ELR (cell line): Measurements from ENCODE around the gene CACNA2D4.

Experiments
- DNase-seq: peaks from one replicate; pipeline ENCODE4 v3.0.0-alpha.2; 2015; ENCODE audit warnings: low read depth

Gene CACNA2D4

GRCh38 chr12:1917172-1918070 lies 1.0 kb downstream of the CACNA2D4 start:
- DNase-seq: no peak

GRCh38 chr12:1916371-1917171 lies 1.9 kb downstream of the CACNA2D4 start:
- no peak for DNase-seq

DNA sequence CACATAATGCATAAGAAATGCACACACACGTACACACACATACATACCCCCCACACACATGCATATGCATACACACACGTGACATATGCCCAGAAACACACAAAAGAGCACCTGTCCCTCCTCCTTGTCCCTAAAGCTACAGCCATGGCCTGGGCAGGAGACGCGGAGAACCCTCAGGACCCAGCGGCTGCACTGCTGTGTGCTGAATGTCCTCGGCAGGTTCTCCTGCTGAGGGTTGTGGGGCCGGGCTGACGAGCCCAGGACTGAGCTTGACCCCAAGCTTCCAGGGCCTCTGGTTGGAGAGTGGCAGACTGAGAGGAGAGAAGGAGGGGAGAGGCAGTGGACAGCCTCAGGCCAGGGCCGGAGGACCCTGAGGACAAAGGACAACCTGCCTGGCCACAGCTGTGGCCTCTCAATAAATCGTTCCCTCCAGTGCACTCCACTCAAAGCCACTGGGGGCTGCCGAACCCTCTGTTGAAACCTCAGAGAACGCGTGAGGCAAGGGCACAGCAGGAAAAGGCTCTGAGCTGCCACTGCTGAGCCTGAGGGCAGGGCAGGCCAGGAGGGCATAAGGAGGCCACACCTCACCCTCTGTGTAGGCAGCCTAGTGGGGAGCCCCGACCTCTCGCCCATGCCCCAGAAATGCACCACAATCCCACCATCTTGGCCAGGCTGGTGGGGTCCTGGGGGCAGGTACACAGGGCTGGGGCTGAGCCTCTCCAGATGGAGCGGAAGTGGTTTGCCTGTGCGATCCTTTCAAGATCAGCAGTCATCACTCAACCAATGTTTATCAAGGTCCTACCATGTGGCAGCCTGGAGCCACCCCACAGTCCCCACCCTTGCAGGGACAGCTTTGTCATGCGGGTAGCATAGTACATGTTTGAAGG lies 3.1 kb downstream of the CACNA2D4 start:
- no peak for DNase-seq

- DNase-seq: no peak
These were observed 4.1 kb downstream of the CACNA2D4 start for GRCh38 chr12:1914114-1914911.

DNA sequence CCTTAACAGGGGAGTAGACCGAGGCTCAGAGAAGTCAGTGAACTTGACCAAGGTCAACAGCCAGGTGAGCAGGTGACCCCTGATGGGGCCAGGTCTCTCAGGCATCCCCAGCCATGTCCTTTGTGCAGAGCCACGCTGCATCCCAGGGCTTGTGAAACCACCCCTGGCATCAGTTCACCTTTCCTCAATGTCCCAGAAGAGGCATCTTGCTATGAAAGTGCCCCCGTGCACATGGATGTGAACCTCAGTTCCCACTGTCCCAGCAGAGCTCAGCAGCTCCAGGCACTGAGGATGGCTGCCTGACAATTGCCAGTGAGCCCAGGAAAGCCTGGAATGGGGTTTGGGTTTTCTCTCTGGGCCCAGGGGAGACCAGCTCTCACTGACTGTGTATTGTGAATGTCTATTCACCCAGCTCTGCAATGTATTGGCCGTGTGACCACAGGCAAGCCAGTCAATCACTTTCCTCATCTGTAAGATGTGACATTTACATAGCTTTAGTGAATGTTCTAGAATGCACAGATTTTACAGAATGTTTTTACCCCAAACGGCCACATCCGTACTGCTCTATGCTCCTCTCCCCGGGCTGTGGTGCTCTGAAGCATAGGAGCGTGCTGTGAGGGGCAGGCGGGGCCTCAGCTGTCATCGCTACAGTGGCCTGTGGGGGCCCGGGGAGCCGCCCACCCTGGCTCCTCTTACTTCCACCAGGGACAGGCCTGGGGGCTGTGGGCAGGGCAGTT lies 4.9 kb downstream of the CACNA2D4 start:
- DNase-seq: no peak

GRCh38 chr12:1912580-1913376 lies 5.7 kb downstream of the CACNA2D4 start:
- peak; percentile 90 for DNase-seq

DNA sequence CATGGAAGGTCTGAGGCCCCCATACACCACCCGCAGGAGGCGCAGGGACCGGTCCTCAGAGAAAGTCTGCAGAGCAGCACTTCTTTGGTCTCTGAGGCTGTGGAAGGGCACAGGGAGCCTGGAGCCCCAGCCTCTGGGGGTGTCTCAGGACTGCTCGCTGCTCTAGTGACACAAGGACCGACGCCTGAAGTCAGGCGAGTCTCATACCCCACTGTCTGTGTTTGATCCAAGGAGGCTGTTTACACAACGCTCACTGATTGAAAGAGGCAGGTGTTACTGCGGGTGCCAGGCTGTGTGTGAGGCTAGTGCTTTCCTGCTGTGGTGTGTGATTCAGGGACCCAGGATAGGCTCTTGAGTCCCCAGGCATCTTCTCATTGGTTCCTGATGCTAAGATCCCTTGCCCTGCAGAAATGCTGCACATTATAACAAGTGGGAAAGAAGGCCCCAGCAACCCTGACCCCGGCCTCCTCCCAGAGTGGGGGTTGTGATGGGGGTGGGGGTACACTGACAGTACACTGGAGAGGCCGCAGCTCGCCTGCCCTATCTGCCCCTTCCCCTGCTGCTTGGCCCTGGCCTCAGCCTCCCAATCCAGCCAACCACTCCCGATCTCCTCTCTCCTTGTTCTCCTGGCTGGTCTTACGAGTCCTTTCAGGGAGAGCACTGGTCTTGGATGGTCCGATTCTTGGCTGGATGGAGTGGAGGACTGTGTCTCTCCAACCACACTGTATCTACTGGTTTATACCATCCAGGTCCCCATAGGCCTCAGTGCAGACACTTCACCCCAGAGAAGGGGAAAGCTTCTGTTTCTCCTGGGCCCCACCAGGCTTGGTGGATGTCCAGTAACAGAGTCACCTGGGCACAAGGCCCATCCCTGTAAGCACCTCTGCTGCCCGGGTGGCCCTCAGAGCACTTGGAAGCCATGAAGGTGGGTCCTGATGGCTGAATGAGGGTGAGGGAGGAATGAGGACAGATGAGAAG lies 6.6 kb downstream of the CACNA2D4 start:
- DNase-seq: no peak

DNA sequence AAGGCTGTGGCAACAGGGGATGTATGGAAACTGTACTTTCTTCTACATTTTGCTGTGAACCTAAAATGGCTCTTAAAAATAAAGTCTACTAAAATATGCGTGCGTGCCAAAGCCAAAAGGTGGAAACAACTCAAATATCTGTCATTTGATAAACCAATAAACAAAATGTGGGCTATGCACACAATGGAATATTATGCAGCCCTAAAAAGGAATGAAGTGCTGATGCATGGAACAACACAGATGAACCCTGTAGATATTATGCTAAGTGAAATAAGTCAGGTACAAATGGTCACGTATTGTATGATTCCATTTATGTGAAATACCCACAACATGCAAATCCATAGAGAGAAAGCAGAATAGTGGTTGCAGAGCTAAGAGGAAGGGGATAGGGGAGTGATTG lies 8.0 kb downstream of the CACNA2D4 start:
- no peak for DNase-seq

- no peak for DNase-seq
These were observed 9.7 kb downstream of the CACNA2D4 start for GRCh38 chr12:1908758-1909157.

- peak; percentile 39 for DNase-seq
These were observed 10.5 kb downstream of the CACNA2D4 start for GRCh38 chr12:1907652-1908611.

GRCh38 chr12:1906579-1906978 lies 11.9 kb downstream of the CACNA2D4 start:
- no peak for DNase-seq

DNA sequence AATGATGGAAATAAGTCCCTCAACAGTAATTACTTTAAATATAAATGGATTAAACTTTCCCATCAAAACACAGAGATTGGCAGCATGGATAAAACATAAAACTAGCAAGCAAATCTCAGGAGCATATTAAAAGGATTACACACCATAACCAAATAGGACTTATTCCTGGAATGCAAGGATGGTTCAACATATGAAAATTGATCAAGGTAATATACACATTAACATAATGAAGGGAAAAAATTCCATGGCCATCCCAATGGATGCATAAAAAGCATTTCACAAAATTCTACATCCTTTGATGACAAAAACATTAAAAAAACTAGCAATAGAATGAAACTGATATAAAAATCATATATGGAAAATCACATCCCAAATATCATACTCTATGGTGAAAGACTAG lies 13.6 kb downstream of the CACNA2D4 start:
- DNase-seq: no peak

DNA sequence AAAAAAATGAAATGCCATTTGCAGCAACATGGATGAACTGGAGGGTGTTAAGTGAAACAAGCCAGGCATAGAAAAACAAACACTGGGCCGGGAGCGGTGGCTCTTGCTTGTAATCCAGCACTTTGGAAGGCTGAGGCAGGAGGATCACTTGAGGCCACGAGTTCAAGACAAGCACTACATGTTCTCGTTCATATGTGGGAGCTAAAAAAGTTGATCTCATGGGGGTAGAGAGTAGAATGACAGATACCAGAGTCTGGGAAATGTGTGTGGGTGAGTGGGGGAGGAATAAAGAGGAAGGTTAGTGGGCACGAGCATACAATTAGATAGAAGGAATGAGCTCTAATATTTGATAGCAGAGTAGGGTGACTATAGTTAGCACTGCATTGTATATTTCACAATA lies 21.5 kb downstream of the CACNA2D4 start:
- DNase-seq: no peak

GRCh38 chr12:1890810-1891209 lies 27.6 kb downstream of the CACNA2D4 start:
- DNase-seq: no peak

DNA sequence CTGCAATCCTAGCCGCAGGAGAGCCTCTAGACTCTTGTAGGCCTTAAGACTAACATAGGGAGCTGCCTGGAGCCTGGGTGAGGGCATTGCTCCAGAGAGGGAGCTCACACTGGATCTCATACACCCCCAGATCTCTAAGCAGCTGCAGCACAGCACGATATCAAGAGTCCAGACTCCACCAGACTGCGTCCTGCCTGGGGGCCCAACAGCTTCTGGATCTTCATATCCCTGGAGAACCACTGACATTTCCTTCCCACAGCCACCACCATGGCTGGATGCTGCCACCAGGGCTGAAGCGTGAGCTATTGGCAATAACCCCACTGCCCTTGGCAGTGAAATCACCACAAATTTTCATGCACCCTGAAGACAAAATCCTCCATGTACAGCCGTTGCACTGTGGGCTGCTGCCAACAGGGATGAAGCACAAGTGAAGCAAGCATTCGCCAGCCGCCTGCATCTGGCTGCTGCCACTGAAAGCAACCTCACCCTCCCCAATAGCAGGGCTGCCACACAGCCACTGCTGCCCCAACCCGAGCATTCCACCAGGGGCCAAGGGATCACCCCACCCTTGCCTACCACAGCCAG lies 28.2 kb downstream of the CACNA2D4 start:
- DNase-seq: no peak

DNA sequence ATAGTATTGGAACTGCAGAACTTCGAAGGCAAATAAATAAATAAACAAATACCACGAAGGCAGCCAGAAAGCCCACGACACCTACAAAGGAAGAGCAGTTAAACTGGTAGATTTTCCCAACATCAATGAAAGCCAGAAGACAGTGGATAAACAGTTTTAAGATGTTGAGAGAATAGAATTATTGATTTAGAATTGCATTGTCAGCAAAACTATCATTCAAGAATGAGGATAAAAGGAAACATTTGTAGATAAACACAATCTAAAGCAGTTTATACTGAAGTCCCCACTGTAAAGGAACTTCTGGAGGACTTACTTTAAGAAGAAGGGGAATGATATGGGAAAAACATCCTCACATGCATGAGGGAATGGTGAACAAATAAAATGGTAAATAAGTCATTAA lies 29.5 kb downstream of the CACNA2D4 start:
- DNase-seq: no peak
